GM12873 (cell line): ENCODE data around the gene ACTL7A.

Experiments used
- CTCF ChIP-seq: IDR thresholded peaks from 2 replicates; pipeline ENCODE4 v1.5.1; 2012; ENCODE audit warnings: low read depth, mild to moderate bottlenecking, moderate library complexity, low read length, control low read depth; ENCODE audit not compliant: insufficient read depth; ENCODE audit errors: missing control alignments

The ACTL7A gene

GRCh38 chr9:108851138-108851537, 10.9 kb upstream of the ACTL7A start:
- no peak for TF ChIP-seq CTCF

- no peak for TF ChIP-seq CTCF
Measured at GRCh38 chr9:108852079-108852478, 10.0 kb upstream of the ACTL7A start.

GRCh38 chr9:108854094-108854493, 8.0 kb upstream of the ACTL7A start:
- no peak for TF ChIP-seq CTCF

- no peak for TF ChIP-seq CTCF
Measured at GRCh38 chr9:108854641-108855528, 7.2 kb upstream of the ACTL7A start.

GRCh38 chr9:108855529-108855886, 6.6 kb upstream of the ACTL7A start:
- TF ChIP-seq CTCF = no peak

- no peak for TF ChIP-seq CTCF
Measured at GRCh38 chr9:108855888-108856287, 6.2 kb upstream of the ACTL7A start, which contains the start of gene ACTL7B. TSS of gene ACTL7B (minus strand) at chr9:108855986. CDS start at chr9:108855930, 56 bp downstream.

- no peak for TF ChIP-seq CTCF
Measured at GRCh38 chr9:108857572-108857971, 4.5 kb upstream of the ACTL7A start.
